HEK293 (cell line): ENCODE results near the gene TBC1D12.

Source experiments
- CTCF ChIP-seq: fragments of 450-650 bp; formaldehyde crosslinking; IDR thresholded peaks from 2 replicates; pipeline ENCODE4 v1.5.1; 2016; ENCODE audit warnings: missing biosample characterization, missing genetic modification characterization
- SALL2 ChIP-seq: fragments of 450-650 bp; formaldehyde crosslinking; IDR thresholded peaks from 2 replicates; pipeline ENCODE4 v1.5.0; 2017; ENCODE audit warnings: missing biosample characterization, mild to moderate bottlenecking, missing genetic modification characterization, borderline replicate concordance
- SP7 ChIP-seq: fragments of 450-650 bp; formaldehyde crosslinking; IDR thresholded peaks from 2 replicates; pipeline ENCODE4 v1.5.1; 2016; ENCODE audit warnings: missing biosample characterization, missing genetic modification characterization
- ZBTB49 ChIP-seq: fragments of 450-650 bp; formaldehyde crosslinking; IDR thresholded peaks from 2 replicates; pipeline ENCODE4 v1.5.1; 2016; ENCODE audit warnings: missing biosample characterization, missing genetic modification characterization, low read depth
- ZNF175 ChIP-seq: fragments of 450-650 bp; formaldehyde crosslinking; IDR thresholded peaks from 2 replicates; pipeline ENCODE4 v1.5.1; 2016; ENCODE audit warnings: missing biosample characterization, missing genetic modification characterization
- ZNF266 ChIP-seq: fragments of 450-650 bp; formaldehyde crosslinking; IDR thresholded peaks from 2 replicates; pipeline ENCODE4 v1.5.1; 2016; ENCODE audit warnings: missing biosample characterization, missing genetic modification characterization, low read depth
- ZNF416 ChIP-seq: fragments of 450-650 bp; formaldehyde crosslinking; IDR thresholded peaks from 2 replicates; pipeline ENCODE4 v1.5.1; 2016; ENCODE audit warnings: missing biosample characterization, missing genetic modification characterization

- TF ChIP-seq ZNF266 (tag by site-specific recombination): no peak
- TF ChIP-seq CTCF: no peak
- no peak for TF ChIP-seq SALL2
- TF ChIP-seq ZBTB49 (tag by site-specific recombination): no peak
- no peak for TF ChIP-seq SP7 (tag by site-specific recombination)
- no peak for TF ChIP-seq ZNF416 (tag by site-specific recombination)
- TF ChIP-seq ZNF175 (tag by site-specific recombination): no peak
Observed at GRCh38 chr10:94375374-94375773, 27.0 kb upstream of the TBC1D12 start.
